HG02885 (cell line): ENCODE measurements around the gene PYCARD.
"Not testable (repeated sequence)": the region's sequence is repeated elsewhere in the genome, so short reads cannot be mapped to it uniquely, and the experiment has no call there.

Experiments
- ATAC-seq: cut with Tn5 transposase; IDR thresholded peaks from one replicate; pipeline ENCODE4 v1.9.1; 2021; ENCODE audit warnings: mild to moderate bottlenecking; ENCODE audit not compliant: unreplicated experiment, poor library complexity

PYCARD gene

DNA sequence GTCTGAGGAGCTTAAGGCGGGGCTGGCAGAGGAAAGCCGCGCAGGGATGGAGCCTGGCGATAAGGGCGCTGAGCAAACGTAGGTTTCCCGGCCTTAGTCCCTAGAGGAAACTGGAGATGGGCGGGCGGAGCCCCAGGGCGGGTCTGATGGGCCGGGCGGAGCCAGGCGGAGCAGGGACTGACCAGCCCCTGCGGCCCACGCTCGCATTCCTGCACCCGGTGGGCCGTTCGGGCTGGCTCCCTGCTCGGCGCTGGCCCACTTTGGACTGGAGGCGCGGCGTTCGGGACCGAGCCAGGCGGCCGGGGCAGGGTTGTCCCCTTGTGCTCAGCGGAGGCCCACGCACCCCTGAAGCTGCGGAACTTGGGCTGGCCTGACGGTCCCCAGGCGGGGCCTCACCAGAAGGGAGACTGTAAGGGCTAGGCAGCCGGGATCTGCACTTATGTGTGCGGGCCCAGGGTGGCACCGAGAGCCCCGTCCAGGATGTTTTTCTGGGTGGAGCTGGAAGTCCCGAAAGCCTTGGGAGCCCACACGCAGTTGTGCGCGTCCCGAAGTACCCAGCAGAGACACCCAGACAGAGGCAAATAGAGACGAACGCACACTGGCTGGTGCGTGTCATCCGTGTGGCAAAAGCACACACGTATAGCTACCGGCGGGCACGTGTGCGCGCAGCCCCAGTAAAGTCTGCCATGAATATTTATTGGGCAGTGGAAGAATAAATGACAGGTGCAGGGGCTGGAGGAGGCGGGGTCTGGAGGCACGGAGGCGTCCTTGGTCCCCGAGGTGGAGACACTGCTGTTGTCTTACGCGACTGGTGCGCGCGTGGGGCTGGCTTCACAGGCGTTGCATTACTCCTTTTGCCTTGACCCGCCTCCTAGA lies 13.0 kb upstream of the PYCARD start:
- no peak for ATAC-seq

DNA sequence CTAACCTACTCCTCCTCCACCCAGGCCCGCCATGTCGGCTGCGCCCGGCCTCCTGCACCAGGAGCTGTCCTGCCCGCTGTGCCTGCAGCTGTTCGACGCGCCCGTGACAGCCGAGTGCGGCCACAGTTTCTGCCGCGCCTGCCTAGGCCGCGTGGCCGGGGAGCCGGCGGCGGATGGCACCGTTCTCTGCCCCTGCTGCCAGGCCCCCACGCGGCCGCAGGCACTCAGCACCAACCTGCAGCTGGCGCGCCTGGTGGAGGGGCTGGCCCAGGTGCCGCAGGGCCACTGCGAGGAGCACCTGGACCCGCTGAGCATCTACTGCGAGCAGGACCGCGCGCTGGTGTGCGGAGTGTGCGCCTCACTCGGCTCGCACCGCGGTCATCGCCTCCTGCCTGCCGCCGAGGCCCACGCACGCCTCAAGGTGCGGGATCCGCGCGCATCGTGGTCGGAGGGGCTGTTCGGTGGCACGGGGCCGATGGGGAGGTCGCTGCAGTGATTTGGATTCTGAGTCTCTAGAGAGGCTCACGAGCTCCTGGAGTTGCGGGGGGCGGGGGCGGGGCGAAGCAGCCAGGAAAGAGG lies 12.2 kb upstream of the PYCARD start:
- no peak for ATAC-seq

DNA sequence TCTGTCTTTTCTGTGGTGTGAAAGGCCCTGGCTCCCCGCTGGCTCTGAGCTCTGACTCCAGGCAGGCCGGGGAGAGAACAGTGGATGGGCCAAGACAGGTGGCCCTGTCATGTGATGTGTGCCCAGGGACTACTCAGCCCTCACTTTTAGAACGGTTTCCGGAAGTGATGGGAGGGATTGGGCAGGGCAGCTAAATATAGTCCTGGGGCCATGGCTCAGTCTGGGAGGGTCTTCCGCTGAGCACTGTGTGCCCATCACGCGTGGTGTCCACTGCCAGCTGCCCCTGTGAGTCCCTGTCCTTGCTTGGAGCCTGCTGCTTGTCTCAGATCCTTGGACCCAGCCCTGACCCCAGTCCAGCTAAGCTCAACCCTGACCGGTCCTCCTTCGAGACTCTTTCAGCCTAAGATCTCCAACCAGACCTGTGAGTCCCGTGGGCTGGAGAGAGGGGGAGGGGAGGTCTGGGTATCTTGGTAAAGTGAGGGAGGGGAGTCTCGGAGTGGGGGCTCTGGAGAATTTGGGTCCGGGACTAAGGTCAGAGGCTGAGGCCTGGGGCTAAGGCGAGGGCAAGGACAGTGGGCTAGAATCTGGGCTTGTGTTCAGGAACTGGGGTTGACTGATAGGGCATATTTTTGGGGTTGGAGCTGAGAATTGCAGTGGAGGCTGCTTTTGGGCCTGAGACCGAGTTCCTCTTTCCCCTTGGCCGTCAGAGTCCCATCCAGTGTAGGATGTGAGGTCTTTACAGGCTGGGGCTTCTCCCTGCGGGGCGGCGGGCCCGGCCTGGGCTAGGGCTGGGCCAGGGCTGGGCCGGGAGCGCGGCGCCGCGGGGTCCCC lies 11.5 kb upstream of the PYCARD start, which contains the start of gene TRIM72:
TRIM72 (plus strand) TSS at position 243 of the 831 bp plus-strand sequence. CDS start 620 bp downstream, outside the sequence.
- no peak for ATAC-seq

DNA sequence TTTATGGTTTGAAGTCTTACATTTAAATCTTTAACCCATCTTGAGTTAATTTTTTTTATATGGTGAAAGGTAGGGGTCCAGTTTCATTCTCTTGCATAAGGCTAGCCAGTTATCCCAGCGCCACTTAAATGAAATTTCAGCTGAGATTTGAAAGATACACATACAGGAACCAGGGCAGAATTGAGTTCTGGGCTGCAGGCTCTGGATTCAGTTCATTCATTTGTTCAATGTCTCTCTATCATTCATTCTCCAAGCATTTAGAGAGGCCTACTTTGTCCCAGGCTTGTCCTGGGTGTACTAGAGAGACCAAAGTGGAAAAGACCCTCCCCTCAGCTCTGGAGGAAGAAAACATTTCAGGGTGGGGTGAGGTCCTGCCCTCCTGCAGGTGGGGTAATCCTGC lies 10.8 kb upstream of the PYCARD start:
- ATAC-seq = no peak

DNA sequence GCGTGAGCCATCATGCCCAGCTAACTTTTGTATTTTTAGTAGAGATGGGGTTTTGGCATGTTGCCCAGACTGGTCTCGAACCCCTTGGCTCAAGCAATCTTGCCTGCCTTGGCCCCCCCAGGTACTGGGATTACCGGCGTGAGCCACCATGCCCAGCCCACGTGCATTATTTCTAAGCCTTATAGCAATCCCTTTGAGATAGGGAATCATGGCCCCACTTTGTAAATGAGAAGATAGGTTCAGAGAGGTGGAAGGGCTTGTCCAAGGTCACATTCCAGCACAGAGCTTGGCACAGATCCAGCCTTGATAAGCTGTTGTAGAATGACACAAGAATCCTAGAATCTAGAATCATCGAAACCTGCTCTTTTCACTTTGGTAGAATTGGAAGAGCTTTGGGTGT lies 4.2 kb upstream of the PYCARD start:
- ATAC-seq = no peak

DNA sequence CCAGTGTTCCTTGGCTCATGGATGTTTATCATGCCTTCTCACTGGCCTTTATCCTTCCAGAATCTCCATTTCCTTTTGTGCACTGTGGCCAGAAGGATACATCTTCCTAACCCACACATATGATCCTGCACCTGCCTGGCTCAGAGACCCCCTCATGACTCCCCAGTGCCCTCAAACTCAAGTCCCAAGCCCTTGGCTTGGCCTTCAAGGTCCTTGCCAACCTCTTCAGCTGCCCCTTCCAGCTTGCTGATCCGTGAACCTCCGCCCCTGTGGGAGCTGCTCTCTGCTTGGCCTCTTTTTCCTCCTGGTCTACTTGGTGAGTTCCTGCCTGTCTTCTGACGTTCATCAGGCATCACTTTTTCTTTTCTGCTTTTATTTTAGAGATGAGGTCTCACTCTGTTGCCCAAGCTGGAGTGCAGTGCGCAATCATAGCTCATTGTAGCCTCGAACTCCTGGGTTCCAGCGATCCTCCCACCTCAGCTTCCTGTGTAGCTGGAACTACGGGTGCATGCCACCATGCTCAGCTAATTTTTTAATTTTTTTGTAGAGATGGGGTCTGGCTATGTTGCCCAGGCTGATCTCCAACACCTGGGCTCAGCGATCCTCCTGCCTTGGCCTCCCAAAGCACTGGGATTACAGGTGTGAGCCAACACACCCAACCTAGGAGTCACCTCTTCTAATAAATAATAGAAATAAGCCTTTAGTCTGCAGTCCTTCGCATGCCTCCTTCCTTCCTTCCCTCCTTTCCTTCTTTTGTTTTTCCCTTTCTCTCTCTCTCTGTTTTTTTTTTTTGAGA lies 2.5 kb upstream of the PYCARD start:
- no peak for ATAC-seq

DNA sequence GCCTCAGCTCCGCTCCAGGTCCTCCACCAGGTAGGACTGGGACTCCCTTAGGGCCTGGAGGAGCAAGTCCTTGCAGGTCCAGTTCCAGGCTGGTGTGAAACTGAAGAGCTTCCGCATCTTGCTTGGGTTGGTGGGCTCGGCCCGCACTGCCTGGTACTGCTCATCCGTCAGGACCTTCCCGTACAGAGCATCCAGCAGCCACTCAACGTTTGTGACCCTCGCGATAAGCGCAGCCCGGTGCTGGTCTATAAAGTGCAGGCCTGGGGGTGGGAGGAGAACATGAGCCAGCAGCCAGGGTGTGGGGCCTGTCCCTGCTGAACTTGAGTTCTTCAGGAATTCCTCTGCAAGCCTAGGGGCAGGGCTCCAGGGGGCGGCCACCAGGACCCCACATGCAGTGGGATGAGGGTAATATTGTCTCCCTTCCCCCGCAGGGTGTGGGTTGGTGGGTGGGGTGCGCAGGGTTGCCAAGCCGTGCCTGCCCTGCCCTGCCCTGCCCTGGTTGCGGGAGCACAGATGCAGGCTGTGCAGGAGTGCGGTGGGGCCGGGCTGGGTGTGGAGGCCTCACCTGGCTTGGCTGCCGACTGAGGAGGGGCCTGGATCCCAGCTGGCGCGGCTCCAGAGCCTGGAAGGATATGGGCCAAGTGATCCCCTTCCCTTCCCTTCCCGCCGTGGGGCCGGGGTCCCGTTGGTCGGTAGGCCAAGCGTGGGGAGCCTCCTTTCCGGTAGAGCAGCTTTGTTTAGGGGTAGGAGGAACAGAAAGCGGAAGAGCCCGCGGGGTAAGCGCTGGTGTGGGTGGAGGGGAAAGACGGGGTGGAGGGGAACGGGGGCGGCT lies 762 bp downstream of the PYCARD start:
- peak; percentile 54 for ATAC-seq

DNA sequence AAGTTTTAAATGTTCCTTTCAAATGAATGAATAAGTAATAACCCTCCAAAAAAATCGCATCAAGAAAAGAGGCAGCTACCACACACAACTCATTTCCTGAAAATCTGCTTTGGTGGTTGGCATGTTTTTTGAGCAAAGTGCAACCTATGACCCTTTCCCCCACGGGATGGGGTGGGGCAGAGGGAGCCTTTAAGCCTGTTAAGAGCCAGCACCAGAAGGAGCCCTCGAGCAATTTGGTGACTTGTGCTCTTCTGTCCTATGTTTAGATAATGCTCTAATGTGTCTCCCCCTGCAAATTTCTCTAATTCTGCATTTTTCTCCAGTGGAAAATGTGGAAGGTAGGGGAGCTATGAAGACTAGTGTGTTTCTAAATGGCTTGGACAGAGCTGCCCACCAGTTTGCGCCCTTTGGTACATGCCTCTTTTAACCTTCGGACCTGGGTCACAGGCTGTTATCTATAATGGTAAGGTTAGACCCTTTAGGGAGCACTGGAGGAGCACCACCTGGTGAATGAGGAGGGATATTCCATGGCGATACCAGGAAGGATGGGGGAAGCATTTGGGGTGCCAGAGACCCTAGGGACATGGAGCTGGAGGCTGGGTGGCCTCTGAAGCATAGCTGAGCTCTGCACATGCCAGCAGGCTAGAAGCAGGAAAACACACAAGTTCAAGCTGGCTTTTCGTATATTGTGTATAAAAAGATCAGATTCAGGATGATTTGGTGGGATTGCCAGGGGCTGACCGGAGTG lies 1.6 kb downstream of the PYCARD start:
- ATAC-seq = no peak

DNA sequence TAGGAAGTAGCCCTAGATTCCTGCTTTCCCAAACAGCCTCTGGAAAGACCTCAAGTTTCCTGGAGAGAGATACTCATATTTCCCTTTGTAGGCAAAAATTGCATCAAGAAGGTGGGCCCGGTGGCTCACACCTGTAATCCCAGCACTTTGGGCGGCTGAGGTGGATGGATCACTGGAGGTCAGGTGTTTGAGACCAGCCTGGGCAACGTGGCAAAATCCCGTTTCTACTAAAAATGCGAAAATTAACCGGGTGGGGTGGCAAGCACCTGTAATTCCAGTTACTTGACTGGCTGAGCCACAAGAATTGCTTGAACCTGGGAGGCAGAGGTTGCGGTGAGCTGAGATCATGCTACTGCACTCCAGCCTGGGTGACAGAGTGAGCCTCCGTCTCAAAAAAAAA lies 2.4 kb downstream of the PYCARD start:
- ATAC-seq = not testable (repeated sequence)

DNA sequence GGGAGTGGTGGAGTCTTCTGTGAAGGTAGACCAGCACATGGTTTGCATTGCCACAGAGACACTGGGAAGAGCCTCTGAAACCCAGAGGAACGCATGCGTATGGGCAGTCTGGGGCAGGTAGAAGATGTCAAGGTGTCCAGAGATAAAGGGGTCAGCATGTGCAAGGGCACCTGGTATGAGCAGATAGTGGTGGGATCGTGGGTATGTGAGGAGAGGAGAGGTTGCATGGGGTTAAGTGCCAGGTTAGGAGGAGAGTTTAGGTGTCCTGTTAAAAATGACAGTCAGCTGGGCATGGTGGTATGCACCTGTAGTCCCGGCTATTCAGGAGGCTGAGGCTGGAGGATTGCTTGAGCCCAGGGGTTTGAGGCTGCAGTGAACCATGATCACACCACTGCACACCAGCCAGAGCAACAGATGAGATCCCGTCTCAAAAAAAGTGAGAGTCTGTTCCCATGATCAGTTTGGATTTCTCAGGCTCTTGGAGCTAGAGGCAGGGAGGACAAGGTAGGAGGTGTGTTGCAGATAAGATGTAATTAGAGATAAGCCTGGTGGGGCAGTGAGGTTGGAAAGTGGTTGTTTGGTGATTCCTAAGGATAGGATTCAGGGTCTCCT lies 3.0 kb downstream of the PYCARD start:
- no peak for ATAC-seq

DNA sequence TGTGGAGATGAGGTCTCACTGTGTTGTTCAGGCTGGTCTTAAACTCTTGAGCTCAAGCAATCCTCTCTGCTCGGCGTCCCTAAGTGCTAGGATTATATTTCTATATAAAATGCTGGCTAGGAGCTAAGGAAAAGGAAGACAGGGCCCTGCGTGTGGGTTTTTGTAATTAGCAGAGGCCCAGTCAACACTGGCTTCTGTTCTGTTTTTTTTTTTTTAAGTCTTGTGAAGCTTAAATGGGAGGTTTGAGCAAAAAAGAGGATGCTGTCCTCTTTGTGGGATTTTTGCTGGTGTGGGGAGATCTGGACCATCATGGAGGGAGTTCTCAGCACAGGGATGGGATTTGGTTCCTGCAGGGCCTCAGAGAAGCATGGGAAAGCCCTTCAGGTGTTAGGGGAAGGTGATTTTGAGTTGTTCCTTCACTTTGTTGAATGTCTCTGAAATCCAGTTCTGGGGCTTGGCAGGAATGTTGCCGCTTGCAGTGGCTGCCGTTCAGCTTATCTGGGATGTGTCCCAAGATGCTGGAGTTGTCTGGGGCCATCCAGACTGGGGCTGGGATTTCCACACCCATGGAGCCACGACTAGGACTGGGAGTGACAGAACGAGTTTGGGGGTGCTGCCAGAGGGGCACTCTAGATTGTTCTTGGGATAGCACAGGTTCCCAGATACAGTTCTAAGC lies 4.2 kb downstream of the PYCARD start:
- ATAC-seq = no peak

DNA sequence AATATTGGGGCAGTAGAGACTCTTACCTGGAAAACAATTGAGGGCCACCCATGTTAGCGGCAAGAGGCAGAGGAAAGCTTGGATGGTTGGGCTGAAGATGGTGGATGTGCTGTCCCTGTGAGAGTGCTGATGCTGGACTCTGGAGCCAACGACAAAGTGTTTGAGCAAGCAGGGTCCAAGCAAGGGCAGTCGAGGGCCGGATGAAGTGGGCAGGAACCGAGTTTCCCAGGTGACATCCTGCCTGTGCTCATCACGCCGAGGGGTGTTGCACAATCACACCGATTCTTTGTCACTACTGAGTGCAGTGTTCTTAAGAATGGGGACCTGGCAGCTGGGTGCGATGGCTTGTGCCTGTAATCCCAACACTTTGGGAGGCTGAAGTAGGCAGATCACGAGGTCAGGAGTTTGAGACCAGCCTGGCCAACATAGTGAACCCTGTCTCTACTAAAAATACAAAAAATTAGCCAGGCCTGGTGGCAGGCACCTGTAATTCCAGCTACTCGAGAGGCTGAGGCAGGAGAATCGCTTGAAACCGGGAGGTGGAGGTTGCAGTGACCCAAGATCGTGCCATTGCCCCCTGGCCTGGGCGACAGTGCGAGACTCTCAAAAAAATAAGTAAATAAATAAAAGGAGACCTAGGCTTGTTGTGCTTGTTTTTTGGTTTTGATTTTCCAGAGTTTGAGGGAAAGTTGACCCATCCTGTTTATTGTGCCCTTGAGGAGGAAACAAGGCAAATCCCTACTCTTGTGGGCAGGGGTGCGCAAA lies 6.1 kb downstream of the PYCARD start:
- ATAC-seq = no peak

DNA sequence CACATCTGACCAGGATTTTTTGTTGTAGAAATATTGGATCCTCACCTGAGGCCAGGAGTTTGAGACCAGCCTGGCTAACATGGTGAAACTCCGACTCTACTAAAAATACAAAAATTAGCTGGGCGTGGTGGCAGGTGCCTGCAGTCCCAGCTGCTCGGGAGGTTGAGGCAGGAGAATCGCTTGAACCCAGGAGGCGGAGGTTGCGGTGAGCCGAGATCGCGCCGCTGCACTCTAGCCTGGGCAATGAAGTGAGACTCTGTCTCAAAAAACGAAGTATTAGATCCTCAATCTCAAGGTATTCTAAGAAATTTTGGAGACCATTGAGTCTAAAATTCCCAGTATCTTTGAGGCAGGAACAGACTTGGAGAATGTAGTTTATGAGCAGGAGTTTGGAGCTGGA lies 6.7 kb downstream of the PYCARD start:
- not testable (repeated sequence) for ATAC-seq

DNA sequence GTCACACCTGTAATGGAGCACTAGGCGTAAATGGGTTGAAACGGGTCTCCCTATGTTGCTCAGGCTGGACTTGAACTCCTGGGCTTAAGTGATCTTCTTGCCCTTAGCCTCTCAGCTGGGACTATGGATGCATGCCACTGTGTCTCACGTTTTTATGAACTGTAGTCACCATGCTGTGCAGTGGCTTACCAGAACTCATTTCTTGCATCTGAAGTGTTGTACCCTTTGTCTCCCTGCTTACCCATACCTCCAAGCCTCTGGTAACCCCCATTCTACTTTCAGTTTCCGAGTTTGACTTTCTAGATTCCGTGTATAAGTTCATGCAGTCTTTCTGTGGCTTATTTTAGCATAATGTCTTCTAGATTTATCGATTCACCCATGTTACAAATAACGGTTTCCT lies 7.7 kb downstream of the PYCARD start:
- no peak for ATAC-seq

DNA sequence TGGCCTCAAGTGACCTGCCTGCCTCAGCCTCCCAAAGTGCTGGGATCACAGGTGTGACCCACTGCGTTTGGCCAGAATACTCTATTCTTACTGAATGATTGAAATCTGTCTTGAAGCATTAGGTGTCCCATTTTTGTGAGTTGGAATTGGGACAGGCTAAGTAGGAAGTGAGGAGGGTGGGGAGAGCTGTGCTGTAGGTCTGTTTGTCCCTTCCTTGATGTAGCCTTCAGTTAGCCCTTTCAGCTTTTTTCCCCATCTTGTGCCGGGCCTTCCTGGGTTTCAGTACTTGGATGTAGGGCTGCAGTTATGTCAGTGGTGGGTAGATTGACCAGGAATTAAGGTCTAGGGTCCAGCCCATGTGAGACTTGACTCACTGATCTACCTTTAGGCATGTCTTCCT lies 8.7 kb downstream of the PYCARD start:
- no peak for ATAC-seq

DNA sequence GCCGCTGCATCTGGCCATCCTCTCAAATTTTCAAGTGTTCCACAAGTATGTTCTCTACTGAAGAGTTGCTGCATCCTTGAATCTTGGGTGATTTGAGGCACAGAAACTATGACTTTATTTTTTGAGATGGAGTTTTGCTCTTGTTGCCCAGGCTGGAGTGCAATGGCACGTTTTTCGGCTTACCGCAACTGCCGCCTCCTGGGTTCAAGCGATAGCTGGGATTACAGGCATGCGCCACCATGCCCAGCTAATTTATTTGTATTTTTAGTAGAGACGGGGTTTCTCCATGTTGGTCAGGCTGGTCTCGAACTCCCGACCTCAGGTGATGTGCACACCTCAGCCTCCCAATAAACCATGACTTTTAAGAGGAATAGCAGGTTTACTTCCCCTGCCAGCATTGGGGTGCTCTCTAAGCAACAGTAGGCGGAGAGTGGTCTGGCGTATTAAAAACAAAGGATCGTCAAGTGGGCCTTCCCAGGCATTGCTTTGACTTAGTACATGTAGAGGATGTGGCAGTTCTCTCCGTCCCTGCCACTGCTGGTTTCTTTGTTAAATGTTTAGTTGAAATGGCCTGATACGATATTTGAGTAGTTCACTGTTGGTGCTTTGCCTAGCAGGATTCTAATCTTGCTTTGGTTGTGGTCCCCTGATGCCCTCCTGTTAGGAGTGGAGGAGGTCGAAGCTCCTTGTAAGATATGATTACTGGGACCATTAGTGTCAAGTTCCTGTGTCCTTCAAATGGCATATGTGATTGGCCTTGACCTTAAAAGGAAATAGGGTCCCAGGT lies 9.5 kb downstream of the PYCARD start:
- ATAC-seq = no peak
